ENCODE data around the gene HOXA3.

GRCh38 chr7:27161721-27162560, 9.6 kb upstream of the HOXA3 start:
- no peak for TF ChIP-seq EZH2 (IDR thresholded peaks at IDR 0.05; ENCODE audit: insufficient read depth, low read length)
- no peak for TF ChIP-seq CTCF (IDR thresholded peaks at IDR 0.05; ENCODE audit: insufficient read depth, low read depth, low read length)
